ENCODE results near the gene GBP6.

DNA sequence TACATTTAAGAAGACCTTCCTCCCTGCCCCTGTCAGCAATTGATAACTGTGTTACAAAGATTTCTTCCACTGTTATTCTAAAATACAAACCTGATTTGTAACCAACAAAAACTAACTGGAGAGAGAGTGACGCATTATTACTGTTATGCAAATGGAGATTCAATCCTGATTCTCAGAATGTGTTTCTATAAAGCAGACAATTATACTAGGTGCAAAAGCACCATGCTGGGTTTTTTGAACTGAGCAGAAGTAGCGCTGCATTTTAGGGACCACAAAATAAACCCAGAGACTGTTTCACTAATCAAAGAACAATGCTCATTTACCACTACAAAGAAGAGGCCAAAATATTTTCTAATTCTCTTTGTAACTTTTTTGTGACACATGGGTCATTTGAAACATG, 13.6 kb upstream of the GBP6 start:
- TF ChIP-seq POLR2A (IDR thresholded peaks at IDR 0.05) (no peak), POLR2AphosphoS5 (IDR thresholded peaks at IDR 0.05) (no peak)
- TF ChIP-seq, protein P1, sequence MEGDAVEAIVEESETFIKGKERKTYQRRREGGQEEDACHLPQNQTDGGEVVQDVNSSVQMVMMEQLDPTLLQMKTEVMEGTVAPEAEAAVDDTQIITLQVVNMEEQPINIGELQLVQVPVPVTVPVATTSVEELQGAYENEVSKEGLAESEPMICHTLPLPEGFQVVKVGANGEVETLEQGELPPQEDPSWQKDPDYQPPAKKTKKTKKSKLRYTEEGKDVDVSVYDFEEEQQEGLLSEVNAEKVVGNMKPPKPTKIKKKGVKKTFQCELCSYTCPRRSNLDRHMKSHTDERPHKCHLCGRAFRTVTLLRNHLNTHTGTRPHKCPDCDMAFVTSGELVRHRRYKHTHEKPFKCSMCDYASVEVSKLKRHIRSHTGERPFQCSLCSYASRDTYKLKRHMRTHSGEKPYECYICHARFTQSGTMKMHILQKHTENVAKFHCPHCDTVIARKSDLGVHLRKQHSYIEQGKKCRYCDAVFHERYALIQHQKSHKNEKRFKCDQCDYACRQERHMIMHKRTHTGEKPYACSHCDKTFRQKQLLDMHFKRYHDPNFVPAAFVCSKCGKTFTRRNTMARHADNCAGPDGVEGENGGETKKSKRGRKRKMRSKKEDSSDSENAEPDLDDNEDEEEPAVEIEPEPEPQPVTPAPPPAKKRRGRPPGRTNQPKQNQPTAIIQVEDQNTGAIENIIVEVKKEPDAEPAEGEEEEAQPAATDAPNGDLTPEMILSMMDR (IDR thresholded peaks at IDR 0.05): no peak

Data from breast epithelium (tissue), 3 donors.